ENCODE measurements around the gene LSMEM2. TPM values are rescaled to one million over a fixed set of nuclear protein-coding genes. Genes with fewer than 3 reads are reported as not detected.

The LSMEM2 gene
- total and polyA plus RNA-seq, 2 donors, result 0.11 TPM; not detected in 1

- Histone ChIP-seq H3K36me3 (ENCODE audit: control insufficient read depth in 2 of 2, insufficient read depth in 2 of 2, low read length in 1 of 2) (peaks cover 35 to 38% of the 10 kb centered on the region in 2 donors), H3K4me3 (ENCODE audit: low read length in 2 of 2) (no peak overlapping the region), H3K27ac (ENCODE audit: low read depth in 1 of 2, low read length in 1 of 2) (no peak overlapping the region), H3K27me3 (ENCODE audit: control insufficient read depth in 2 of 2, insufficient read depth in 1 of 2, low read length in 1 of 2) (no peaks in the 10 kb centered on the region), H3K9me3 (ENCODE audit: control insufficient read depth in 2 of 2, insufficient read depth in 1 of 2, low read length in 1 of 2) (peaks cover 0 to 4% of the 10 kb centered on the region in 2 donors), H3K4me1 (ENCODE audit: control insufficient read depth in 2 of 2, insufficient read depth in 2 of 2, low read length in 2 of 2) (peaks cover 9 to 29% of the 10 kb centered on the region in 2 donors)
- DNase-seq (ENCODE audit: low read depth in 6 of 9, low spot score in 9 of 9), result no peak
- WGBS, result 96% methylated on average over 8 of the region's 8 CpGs
Observed at GRCh38 chr3:50326182-50326541, 47.3 kb downstream of the LSMEM2 start.

GRCh38 chr3:50327129-50327528, 48.2 kb downstream of the LSMEM2 start:
- H3K27ac ChIP-seq (ENCODE audit: low read depth in 1 of 2, low read length in 1 of 2), result no peak overlapping the region
- no peak for DNase-seq (ENCODE audit: low read depth in 6 of 9, low spot score in 9 of 9)
- 86% methylated on average over 4 of the region's 4 CpGs for WGBS
- H3K4me1 ChIP-seq (ENCODE audit: control insufficient read depth in 2 of 2, insufficient read depth in 2 of 2, low read length in 2 of 2), result peaks cover 7 to 24% of the 10 kb centered on the region in 2 donors
- H3K4me3 ChIP-seq (ENCODE audit: low read length in 2 of 2), result peak overlapping the region; percentile 81 to 88
- H3K36me3 ChIP-seq (ENCODE audit: control insufficient read depth in 2 of 2, insufficient read depth in 2 of 2, low read length in 1 of 2), result peaks cover 44 to 48% of the 10 kb centered on the region in 2 donors
- H3K27me3 ChIP-seq (ENCODE audit: control insufficient read depth in 2 of 2, insufficient read depth in 1 of 2, low read length in 1 of 2), result no peaks in the 10 kb centered on the region
- peaks cover 0 to 4% of the 10 kb centered on the region in 2 donors for H3K9me3 ChIP-seq (ENCODE audit: control insufficient read depth in 2 of 2, insufficient read depth in 1 of 2, low read length in 1 of 2)

GRCh38 chr3:50327943-50328691, 49.2 kb downstream of the LSMEM2 start, which contains the start of gene TUSC2:
Gene TUSC2 (minus strand): TSS chr3:50328223. CDS start chr3:50328099, 124 bp downstream.
- peak within 1 kb of the TSS; percentile 81 to 88 for H3K4me3 ChIP-seq (ENCODE audit: low read length in 2 of 2)
- peaks cover 5 to 20% of the 10 kb centered on the region in 2 donors for H3K4me1 ChIP-seq (ENCODE audit: control insufficient read depth in 2 of 2, insufficient read depth in 2 of 2, low read length in 2 of 2)
- H3K27me3 ChIP-seq (ENCODE audit: control insufficient read depth in 2 of 2, insufficient read depth in 1 of 2, low read length in 1 of 2), result no peaks in the 10 kb centered on the region
- H3K27ac ChIP-seq (ENCODE audit: low read depth in 1 of 2, low read length in 1 of 2), result peak within 1 kb of the TSS; percentile 82 to 86
- peak; percentile 91 to 99 (median 97) for DNase-seq (ENCODE audit: low read depth in 6 of 9, low spot score in 9 of 9)
- 4% methylated on average over 55 of the region's 55 CpGs for WGBS
- H3K36me3 ChIP-seq (ENCODE audit: control insufficient read depth in 2 of 2, insufficient read depth in 2 of 2, low read length in 1 of 2), result peaks cover 47 to 53% of the 10 kb centered on the region in 2 donors
- H3K9me3 ChIP-seq (ENCODE audit: control insufficient read depth in 2 of 2, insufficient read depth in 1 of 2, low read length in 1 of 2), result peaks cover 0 to 4% of the 10 kb centered on the region in 2 donors

- DNase-seq (ENCODE audit: low read depth in 6 of 9, low spot score in 9 of 9), result no peak
- H3K27ac ChIP-seq (ENCODE audit: low read depth in 1 of 2, low read length in 1 of 2), result no peak overlapping the region
Observed at GRCh38 chr3:50330330-50330729, 51.4 kb downstream of the LSMEM2 start.

GRCh38 chr3:50331364-50331907, 52.5 kb downstream of the LSMEM2 start:
- Histone ChIP-seq H3K4me1 (ENCODE audit: control insufficient read depth in 2 of 2, insufficient read depth in 2 of 2, low read length in 2 of 2) (peaks cover 14 to 45% of the 10 kb centered on the region in 2 donors), H3K9me3 (ENCODE audit: control insufficient read depth in 2 of 2, insufficient read depth in 1 of 2, low read length in 1 of 2) (peaks cover 0 to 4% of the 10 kb centered on the region in 2 donors), H3K4me3 (ENCODE audit: low read length in 2 of 2) (no peak overlapping the region), H3K27me3 (ENCODE audit: control insufficient read depth in 2 of 2, insufficient read depth in 1 of 2, low read length in 1 of 2) (no peaks in the 10 kb centered on the region), H3K36me3 (ENCODE audit: control insufficient read depth in 2 of 2, insufficient read depth in 2 of 2, low read length in 1 of 2) (peaks cover 29 to 49% of the 10 kb centered on the region in 2 donors), H3K27ac (ENCODE audit: low read depth in 1 of 2, low read length in 1 of 2) (no peak overlapping the region)
- no peak for DNase-seq (ENCODE audit: low read depth in 6 of 9, low spot score in 9 of 9)
- 98% methylated on average over 19 of the region's 19 CpGs for WGBS

More at GRCh38 chr3:50330330-50330729, 51.4 kb downstream of the LSMEM2 start:
- Histone ChIP-seq H3K36me3 (ENCODE audit: control insufficient read depth in 2 of 2, insufficient read depth in 2 of 2, low read length in 1 of 2) (peaks cover 40 to 60% of the 10 kb centered on the region in 2 donors), H3K27me3 (ENCODE audit: control insufficient read depth in 2 of 2, insufficient read depth in 1 of 2, low read length in 1 of 2) (no peaks in the 10 kb centered on the region), H3K4me1 (ENCODE audit: control insufficient read depth in 2 of 2, insufficient read depth in 2 of 2, low read length in 2 of 2) (peaks cover 5 to 34% of the 10 kb centered on the region in 2 donors), H3K4me3 (ENCODE audit: low read length in 2 of 2) (no peak overlapping the region), H3K9me3 (ENCODE audit: control insufficient read depth in 2 of 2, insufficient read depth in 1 of 2, low read length in 1 of 2) (peaks cover 0 to 4% of the 10 kb centered on the region in 2 donors)
- 98% methylated on average over 10 of the region's 10 CpGs for WGBS

GRCh38 chr3:50333744-50334328, 54.9 kb downstream of the LSMEM2 start:
- no peak overlapping the region for H3K4me3 ChIP-seq (ENCODE audit: low read length in 2 of 2)
- H3K27ac ChIP-seq (ENCODE audit: low read depth in 1 of 2, low read length in 1 of 2), result peak overlapping the region; percentile 20 to 66
- peaks cover 0 to 7% of the 10 kb centered on the region in 2 donors for H3K27me3 ChIP-seq (ENCODE audit: control insufficient read depth in 2 of 2, insufficient read depth in 1 of 2, low read length in 1 of 2)
- peaks cover 16 to 43% of the 10 kb centered on the region in 2 donors for H3K4me1 ChIP-seq (ENCODE audit: control insufficient read depth in 2 of 2, insufficient read depth in 2 of 2, low read length in 2 of 2)
- no peaks in the 10 kb centered on the region for H3K9me3 ChIP-seq (ENCODE audit: control insufficient read depth in 2 of 2, insufficient read depth in 1 of 2, low read length in 1 of 2)
- no peak for DNase-seq (ENCODE audit: low read depth in 6 of 9, low spot score in 9 of 9)
- 87% methylated on average over 12 of the region's 12 CpGs for WGBS
- peaks cover 29 to 48% of the 10 kb centered on the region in 2 donors for H3K36me3 ChIP-seq (ENCODE audit: control insufficient read depth in 2 of 2, insufficient read depth in 2 of 2, low read length in 1 of 2)

GRCh38 chr3:50334339-50335075, 55.6 kb downstream of the LSMEM2 start:
- DNase-seq (ENCODE audit: low read depth in 6 of 9, low spot score in 9 of 9), result no peak
- H3K4me1 ChIP-seq (ENCODE audit: control insufficient read depth in 2 of 2, insufficient read depth in 2 of 2, low read length in 2 of 2), result peaks cover 19 to 49% of the 10 kb centered on the region in 2 donors
- peaks cover 29 to 43% of the 10 kb centered on the region in 2 donors for H3K36me3 ChIP-seq (ENCODE audit: control insufficient read depth in 2 of 2, insufficient read depth in 2 of 2, low read length in 1 of 2)
- peak overlapping the region in 1 of 2 donors; percentile 66 for H3K27ac ChIP-seq (ENCODE audit: low read depth in 1 of 2, low read length in 1 of 2)
- H3K9me3 ChIP-seq (ENCODE audit: control insufficient read depth in 2 of 2, insufficient read depth in 1 of 2, low read length in 1 of 2), result no peaks in the 10 kb centered on the region
- no peak overlapping the region for H3K4me3 ChIP-seq (ENCODE audit: low read length in 2 of 2)
- peaks cover 0 to 13% of the 10 kb centered on the region in 2 donors for H3K27me3 ChIP-seq (ENCODE audit: control insufficient read depth in 2 of 2, insufficient read depth in 1 of 2, low read length in 1 of 2)
- WGBS, result 92% methylated on average over 5 of the region's 5 CpGs

- peak overlapping the region; percentile 68 to 86 for H3K4me3 ChIP-seq (ENCODE audit: low read length in 2 of 2)
- peak overlapping the region; percentile 96 to 97 for H3K27ac ChIP-seq (ENCODE audit: low read depth in 1 of 2, low read length in 1 of 2)
- peak in 3 of 9 donors; percentile 30 to 55 (median 42) for DNase-seq (ENCODE audit: low read depth in 6 of 9, low spot score in 9 of 9)
- peaks cover 0 to 4% of the 10 kb centered on the region in 2 donors for H3K9me3 ChIP-seq (ENCODE audit: control insufficient read depth in 2 of 2, insufficient read depth in 1 of 2, low read length in 1 of 2)
- WGBS, result 4% methylated on average over 31 of the region's 31 CpGs
- H3K36me3 ChIP-seq (ENCODE audit: control insufficient read depth in 2 of 2, insufficient read depth in 2 of 2, low read length in 1 of 2), result peaks cover 8 to 22% of the 10 kb centered on the region in 2 donors
- H3K27me3 ChIP-seq (ENCODE audit: control insufficient read depth in 2 of 2, insufficient read depth in 1 of 2, low read length in 1 of 2), result peaks cover 0 to 32% of the 10 kb centered on the region in 2 donors
- H3K4me1 ChIP-seq (ENCODE audit: control insufficient read depth in 2 of 2, insufficient read depth in 2 of 2, low read length in 2 of 2), result peaks cover 24 to 69% of the 10 kb centered on the region in 2 donors
Observed at GRCh38 chr3:50336452-50337174, 57.7 kb downstream of the LSMEM2 start.

Measured in thymus (tissue), 11 donors.